HG02938 (cell line): ENCODE results near the gene SDHA.
"Not testable (repeated sequence)": the region's sequence is repeated elsewhere in the genome, so short reads cannot be mapped to it uniquely, and the experiment has no call there.

ENCODE experiments used
- ATAC-seq: cut with Tn5 transposase; IDR thresholded peaks from one replicate; pipeline ENCODE4 v1.9.1; 2021; ENCODE audit warnings: mild to moderate bottlenecking, moderate library complexity; ENCODE audit not compliant: unreplicated experiment

The SDHA gene

GRCh38 chr5:218457-219291 is 554 bp downstream of the SDHA start:
- ATAC-seq, result peak; percentile 22

- no peak for ATAC-seq
These were observed 1.3 kb downstream of the SDHA start for GRCh38 chr5:219460-219863.

GRCh38 chr5:219991-220390 is 1.9 kb downstream of the SDHA start:
- ATAC-seq, result peak; percentile 35

DNA sequence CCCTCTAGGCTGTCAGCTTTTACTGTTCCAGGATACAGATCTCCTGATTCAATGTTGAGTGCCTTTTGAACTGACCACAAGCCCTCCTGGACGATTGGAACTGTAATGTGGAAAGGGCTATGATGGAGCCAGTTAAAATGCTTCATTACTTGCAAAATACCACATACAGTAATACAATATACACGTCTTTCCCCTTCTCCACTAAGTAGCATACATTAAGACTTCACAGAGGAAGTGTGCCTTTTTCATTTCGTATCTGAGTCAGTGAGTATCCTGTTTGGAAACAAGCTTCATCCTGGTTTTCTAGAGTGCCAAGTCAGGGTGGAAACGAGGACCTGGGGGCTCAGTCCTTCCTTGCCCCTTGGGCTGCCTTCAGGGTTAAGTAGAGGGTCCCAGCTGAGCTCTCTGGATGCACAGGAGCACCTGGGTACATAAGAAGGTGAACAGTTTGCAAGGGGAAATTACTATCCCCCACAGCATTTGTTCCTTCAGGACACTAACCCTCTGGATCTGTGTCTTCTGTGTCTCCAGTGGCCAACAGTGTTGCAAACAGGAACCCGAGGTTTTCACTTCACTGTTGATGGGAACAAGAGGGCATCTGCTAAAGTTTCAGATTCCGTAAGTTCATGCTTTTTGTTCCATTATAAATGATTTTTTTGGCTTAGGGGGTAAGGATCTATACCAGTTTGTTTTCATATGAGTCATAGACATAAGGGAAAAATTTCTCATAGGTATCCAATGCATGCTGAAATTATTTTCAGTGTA is 5.0 kb downstream of the SDHA start:
- ATAC-seq, result not testable (repeated sequence)

DNA sequence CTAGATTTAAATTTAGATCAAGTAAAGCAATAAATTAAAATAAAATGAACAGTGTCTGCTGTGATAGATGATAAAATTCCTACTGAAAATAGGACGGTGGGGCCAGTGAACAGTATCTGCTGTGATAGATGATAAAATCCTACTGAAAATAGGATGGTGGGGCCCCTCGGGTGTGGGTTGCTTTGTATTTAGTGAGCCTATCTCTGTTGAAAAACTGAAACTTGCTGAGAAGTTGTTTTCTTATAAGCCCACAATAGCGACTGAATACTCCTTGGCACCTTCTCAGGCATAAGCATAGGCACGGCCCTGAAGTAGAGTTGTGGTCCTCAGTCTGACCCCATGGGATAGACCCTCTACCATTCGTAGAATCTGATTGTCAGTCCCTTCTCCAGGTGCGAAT is 5.7 kb downstream of the SDHA start:
- no peak for ATAC-seq

GRCh38 chr5:225334-225733 is 7.2 kb downstream of the SDHA start:
- ATAC-seq, result no peak

DNA sequence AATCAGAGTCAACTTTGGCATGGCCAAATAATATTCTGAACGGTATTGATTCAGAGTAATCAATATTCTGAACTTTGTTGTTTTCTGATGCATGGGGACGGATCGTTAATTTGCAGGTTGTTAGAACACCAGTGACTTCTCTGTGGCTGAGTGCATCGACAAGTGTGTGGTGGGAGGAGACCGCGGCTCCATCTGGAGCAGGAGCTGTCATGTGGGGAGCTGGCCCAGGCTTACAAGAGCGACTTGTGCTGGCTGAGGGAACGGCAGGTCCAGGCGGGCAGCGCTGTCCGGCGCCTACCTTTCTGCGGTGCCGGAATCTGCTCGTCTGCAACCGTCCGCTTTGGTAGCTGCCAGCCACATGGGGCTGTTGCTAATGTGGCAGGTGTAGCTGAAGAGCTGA is 9.3 kb downstream of the SDHA start:
- ATAC-seq, result not testable (repeated sequence)

DNA sequence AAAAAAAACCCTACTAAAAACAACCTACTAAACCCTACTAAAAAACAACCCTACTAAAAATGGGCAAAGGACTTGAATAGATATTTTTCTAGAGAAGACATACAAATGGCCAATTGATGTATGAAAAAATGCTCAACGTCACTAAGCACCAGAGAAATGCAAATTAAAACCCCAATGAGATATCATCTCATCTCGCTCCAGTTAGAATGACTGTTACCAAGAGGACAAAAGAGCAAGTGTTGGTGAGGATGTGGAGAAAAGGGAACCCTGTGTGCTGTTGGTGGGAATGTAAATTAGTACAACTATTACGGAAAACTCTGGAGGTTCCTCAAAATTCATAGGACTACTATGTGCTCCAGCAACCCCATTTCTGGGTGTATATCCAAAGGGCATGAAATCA is 10.8 kb downstream of the SDHA start:
- no peak for ATAC-seq

GRCh38 chr5:230711-231110 is 12.6 kb downstream of the SDHA start:
- no peak for ATAC-seq

GRCh38 chr5:231661-232060 is 13.5 kb downstream of the SDHA start:
- ATAC-seq, result no peak

DNA sequence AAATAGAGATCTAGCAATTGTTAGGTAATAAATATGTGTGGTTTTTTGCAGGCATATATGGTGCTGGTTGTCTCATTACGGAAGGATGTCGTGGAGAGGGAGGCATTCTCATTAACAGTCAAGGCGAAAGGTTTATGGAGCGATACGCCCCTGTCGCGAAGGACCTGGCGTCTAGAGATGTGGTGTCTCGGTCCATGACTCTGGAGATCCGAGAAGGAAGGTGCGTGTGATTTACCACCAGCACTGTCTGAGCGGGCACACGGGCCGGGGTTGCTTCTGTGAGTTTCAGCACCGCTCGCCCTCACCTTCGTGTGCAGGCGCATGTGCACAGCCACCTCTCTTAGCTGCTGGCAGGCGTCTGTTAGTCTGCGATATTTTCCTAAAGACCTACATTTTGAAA is 15.3 kb downstream of the SDHA start:
- not testable (repeated sequence) for ATAC-seq

DNA sequence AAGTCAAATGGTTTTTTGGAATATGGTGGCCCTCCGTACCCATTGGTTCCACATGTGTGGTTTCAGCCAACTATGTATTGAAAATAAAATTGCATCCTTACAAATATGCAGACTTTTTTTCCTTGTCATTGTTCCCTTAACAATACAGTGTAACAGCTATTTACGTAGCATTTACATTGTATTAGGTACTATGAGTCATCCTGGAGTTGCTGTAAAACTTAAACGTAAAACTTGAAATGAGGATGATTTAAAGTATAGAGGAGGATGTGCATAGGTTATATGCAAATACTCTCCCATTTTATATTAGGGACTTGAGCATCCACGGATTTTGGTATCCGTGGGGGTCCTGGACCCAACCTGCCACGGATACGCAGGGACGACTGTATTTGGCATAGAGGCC is 16.3 kb downstream of the SDHA start:
- no peak for ATAC-seq

DNA sequence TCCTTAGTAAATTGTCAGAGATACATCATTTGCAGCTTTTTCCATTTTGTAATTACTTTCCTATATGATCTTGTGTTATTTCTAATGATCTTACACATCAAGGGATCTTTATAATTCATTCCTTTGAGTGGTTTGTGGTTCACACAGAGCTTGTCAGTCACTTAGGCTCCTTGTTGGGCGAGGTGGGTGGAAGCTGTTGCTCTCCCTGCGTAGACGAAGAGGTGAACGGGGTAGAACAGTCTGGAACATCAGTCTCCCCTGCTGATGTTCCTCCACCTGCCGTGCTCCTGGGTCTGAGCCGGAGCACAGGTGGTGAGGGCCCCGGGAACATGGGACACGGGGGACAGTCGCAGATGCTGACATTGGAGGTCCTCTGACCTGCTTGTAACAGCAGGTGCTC is 17.4 kb downstream of the SDHA start:
- ATAC-seq, result not testable (repeated sequence)

- ATAC-seq, result not testable (repeated sequence)
These were observed 19.8 kb downstream of the SDHA start for GRCh38 chr5:237931-238330.

- ATAC-seq, result not testable (repeated sequence)
These were observed 22.4 kb downstream of the SDHA start for GRCh38 chr5:240550-240949.

GRCh38 chr5:241045-241669 is 23.0 kb downstream of the SDHA start:
- not testable (repeated sequence) for ATAC-seq

- not testable (repeated sequence) for ATAC-seq
These were observed 25.7 kb downstream of the SDHA start for GRCh38 chr5:243683-244367.

DNA sequence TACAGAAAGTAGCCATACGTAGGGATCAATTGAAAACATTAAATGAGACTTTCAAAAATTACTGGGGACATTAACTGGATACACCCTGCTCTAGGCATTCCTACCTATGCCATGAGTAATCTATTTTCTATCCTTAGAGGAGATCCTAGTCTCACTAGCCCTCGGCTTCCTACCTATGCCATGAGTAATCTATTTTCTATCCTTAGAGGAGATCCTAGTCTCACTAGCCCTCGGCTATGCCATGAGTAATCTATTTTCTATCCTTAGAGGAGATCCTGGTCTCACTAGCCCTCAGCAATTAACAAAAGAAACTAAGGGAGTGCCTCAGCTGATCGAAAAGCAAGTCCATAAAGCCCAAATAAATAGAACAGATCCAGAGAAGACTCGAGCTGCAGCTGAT is 27.6 kb downstream of the SDHA start:
- not testable (repeated sequence) for ATAC-seq

DNA sequence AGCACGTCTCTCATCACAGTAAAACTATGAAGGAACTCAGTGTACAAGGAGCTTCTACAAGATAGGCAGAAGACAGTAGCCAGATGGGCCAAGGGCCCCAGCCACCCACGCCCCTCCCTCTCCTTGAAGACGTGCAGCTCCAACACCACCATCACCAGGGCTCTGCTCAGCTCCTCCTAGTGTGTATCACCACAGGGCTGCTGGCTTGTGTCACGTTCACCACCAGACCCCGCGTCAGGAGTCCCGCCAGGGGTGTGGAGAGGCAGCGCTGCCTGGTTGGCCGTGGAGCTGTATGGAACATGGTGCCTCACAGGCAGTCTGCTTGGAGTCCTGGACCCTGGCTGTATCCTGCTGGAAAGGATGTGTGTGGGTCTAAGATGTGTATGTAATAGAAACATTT is 32.3 kb downstream of the SDHA start:
- not testable (repeated sequence) for ATAC-seq

GRCh38 chr5:251016-251415 is 32.9 kb downstream of the SDHA start:
- ATAC-seq, result not testable (repeated sequence)

GRCh38 chr5:251538-251937 is 33.4 kb downstream of the SDHA start:
- ATAC-seq, result not testable (repeated sequence)
